ENCODE data around the gene SELENOV.

Gene SELENOV

DNA sequence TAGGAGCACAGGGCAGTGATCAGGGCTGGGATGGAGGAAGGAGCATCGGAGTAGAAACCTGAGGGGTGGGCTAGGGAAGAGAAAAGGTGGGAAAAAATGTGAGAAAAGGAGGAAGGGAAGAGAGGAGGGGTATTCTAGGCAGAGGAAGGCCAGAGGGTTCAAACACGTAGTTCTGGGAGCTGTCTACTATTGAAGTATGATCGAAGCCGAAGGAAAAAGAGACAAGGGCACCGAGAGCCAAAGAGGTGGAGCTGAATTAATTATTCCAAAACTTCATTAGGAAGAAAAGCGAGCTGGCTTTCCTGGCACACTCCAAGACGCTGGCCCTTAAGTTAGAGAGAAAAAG is 8.4 kb upstream of the SELENOV start:
- TF ChIP-seq, protein P1, sequence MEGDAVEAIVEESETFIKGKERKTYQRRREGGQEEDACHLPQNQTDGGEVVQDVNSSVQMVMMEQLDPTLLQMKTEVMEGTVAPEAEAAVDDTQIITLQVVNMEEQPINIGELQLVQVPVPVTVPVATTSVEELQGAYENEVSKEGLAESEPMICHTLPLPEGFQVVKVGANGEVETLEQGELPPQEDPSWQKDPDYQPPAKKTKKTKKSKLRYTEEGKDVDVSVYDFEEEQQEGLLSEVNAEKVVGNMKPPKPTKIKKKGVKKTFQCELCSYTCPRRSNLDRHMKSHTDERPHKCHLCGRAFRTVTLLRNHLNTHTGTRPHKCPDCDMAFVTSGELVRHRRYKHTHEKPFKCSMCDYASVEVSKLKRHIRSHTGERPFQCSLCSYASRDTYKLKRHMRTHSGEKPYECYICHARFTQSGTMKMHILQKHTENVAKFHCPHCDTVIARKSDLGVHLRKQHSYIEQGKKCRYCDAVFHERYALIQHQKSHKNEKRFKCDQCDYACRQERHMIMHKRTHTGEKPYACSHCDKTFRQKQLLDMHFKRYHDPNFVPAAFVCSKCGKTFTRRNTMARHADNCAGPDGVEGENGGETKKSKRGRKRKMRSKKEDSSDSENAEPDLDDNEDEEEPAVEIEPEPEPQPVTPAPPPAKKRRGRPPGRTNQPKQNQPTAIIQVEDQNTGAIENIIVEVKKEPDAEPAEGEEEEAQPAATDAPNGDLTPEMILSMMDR (IDR thresholded peaks at IDR 0.05) = no peak

- TF ChIP-seq, protein P1 (IDR thresholded peaks at IDR 0.05) = no peak
Observed at GRCh38 chr19:39506944-39507714, 7.8 kb upstream of the SELENOV start.

- TF ChIP-seq, protein P1 (IDR thresholded peaks at IDR 0.05) = no peak
Observed at GRCh38 chr19:39507715-39508364, 7.1 kb upstream of the SELENOV start.

- TF ChIP-seq, protein P1 (IDR thresholded peaks at IDR 0.05) = no peak
Observed at GRCh38 chr19:39508629-39509028, 6.3 kb upstream of the SELENOV start.

DNA sequence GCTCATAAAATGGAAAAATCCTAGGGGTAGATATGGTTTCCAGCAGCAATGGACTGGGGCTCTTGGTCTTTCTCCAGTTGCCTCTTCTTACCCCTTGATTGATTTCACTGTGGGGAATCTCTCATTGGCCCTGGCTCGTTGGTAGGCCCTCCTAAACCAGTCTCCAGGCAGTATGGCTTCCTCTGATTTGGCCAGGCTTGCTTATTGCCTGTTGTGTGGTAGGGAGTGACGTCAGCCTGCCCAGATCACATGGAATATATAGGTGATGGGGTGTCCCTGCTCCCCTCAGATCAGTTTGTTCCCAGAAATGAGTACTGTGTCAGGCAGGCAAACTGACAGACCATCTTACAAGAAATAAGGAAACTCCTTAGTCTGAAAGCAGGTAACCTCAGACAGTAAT is 5.7 kb upstream of the SELENOV start:
- TF ChIP-seq, protein P1 (IDR thresholded peaks at IDR 0.05) = no peak

DNA sequence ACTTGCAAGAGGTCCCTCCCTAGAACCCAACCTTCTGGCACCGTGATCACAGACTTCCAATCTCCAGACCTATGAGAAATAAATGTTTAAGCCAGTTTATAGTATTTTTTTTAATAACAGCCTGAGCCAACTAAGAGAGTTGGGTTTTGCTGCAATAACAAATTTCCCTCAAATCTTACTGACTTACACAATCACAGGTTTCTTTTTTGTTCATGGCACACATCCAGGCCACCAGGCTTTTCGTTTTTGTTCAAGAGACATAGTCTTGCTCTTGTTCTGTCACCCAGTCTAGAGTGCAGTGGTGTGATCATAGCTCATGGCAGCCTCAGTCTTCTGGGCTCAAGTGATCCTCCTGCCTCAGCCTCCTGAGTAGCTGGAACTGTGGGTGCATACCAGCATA is 2.0 kb upstream of the SELENOV start:
- TF ChIP-seq, protein P1 (IDR thresholded peaks at IDR 0.05) = no peak

GRCh38 chr19:39515551-39516191 is 732 bp downstream of the SELENOV start:
- TF ChIP-seq, protein P1 (IDR thresholded peaks at IDR 0.05) = no peak
